Measurements from ENCODE around the gene DUSP6. TPM values are rescaled to one million over a fixed set of nuclear protein-coding genes. Genes with fewer than 3 reads are reported as not detected.

The DUSP6 gene, protein sequence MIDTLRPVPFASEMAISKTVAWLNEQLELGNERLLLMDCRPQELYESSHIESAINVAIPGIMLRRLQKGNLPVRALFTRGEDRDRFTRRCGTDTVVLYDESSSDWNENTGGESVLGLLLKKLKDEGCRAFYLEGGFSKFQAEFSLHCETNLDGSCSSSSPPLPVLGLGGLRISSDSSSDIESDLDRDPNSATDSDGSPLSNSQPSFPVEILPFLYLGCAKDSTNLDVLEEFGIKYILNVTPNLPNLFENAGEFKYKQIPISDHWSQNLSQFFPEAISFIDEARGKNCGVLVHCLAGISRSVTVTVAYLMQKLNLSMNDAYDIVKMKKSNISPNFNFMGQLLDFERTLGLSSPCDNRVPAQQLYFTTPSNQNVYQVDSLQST
- 11.1 to 15.1 TPM (median 13.5 TPM) in 5 replicates for total RNA-seq (2022; extraction: Qiagen RNA extraction)

DNA sequence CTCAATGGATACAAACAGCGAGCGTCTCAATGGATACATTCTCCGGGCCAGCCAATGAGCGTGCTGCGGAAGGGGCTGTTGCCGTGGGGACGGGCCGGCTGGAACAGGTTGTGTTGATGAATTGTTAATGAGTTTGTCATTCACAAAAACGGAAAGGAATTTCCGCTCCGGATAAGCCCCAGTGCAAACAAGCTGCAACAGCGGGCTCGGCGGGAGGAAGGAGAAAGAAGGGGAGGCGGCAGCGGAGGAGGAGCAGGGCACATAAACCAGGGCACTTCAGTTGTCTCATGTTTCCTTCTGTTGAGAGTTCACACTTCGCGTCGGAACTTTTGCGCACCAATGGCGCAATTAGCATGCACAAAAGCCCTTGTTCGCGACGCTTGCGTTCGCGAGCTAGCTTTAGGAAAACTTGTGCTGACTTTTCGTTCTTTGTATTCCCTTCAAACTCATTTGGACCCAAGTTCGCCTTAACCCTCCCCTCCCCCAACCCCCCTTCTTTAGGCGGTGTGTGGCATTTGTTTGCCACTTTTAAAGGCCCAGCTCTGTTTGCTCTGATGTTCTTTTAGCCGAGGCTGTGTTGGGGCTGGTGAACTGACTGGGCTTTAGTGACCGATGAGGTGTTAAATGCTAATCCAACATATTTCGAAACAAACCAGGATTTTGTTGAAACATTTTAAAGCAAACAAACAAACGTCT lies at the start of gene DUSP6:
DUSP6 (minus strand) TSS at position 10 of the 696 bp plus-strand sequence. CDS start 462 bp downstream, outside the sequence.

Other genes with a start within 250 kb of the DUSP6 start
- gene GALNT4, start 172.3 kb upstream of the DUSP6 start, total RNA-seq (2022; extraction: Qiagen RNA extraction) = 13.7 to 22.6 TPM (median 18.1 TPM) in 5 replicates
- 18.1 to 24.6 TPM (median 22.9 TPM) in 5 replicates for gene POC1B, start 173.5 kb upstream of the DUSP6 start, total RNA-seq (2022; extraction: Qiagen RNA extraction)